Measurements from ENCODE around the gene LIMK2. TPM values are rescaled to one million over a fixed set of nuclear protein-coding genes. Genes with fewer than 3 reads are reported as not detected.
A peak's percentile ranks its signal among the peaks of the same experiment; 100 is the strongest.

LIMK2 gene
- total RNA-seq, 1 experiment from 2014 or later = 13.2 TPM

DNA sequence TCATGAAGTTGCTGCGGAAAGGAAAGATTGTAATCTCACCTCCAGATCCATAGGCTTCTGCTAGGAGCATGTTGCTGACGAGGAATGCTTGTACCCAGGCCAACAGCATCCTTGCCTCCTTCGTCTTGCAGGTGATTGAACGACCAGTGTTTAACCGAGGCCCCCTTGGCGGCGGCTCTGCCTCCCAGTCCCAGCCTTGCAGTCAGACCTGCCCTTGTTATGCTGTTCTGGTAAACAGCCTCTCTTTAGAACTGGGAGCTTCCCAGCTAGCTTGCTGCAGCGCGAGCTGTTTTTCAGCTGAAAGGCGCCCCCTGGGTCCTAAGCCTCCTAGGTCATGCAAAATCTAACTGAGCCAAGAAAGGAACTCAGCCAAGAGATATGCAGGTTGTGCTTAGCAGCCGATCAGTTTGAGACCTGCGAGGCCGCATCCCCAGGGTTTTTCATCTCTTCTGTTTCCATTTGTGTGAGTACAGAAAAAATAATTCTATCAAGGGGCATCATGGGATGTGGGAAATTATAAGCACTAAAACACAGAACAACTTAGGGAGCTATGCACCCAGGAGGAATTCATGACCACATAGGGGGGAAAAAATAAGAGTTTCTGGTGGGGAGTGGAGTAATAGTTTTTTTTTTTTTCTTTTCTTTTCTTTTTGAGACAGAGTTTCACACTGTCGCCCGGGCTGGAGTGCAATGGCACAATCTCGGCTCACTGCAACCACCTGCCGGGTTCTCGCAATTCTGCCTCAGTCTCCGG lies 80.3 kb downstream of the LIMK2 start, which contains the start of gene PIK3IP1:
Gene PIK3IP1 (minus strand): TSS at position 253 of the 754 bp plus-strand sequence. CDS start 144 bp downstream, at position 109.
- H3K9me3 ChIP-seq (ENCODE audit: low read length) = no peaks in the 10 kb centered on the region
- CTCF ChIA-PET = interaction anchor here (1.0 to 1.5 kb wide), 2 partner anchors 20 to 21 kb away, joined by 6 to 9 read pairs; no protein-coding TSS in a partner anchor
- no peak within 1 kb of the TSS for H3K9ac ChIP-seq (ENCODE audit: low read length)
- no peaks in the 10 kb centered on the region for H3K9me2 ChIP-seq (replicated peaks; ENCODE audit: low read length)
- peak within 1 kb of the TSS; percentile 81 for H3K4me2 ChIP-seq (ENCODE audit: low read length)
- peak within 1 kb of the TSS; percentile 72 for H2AFZ ChIP-seq (ENCODE audit: low read length)
- H3K27me3 ChIP-seq (ENCODE audit: low read length) = no peaks in the 10 kb centered on the region
- H3K36me3 ChIP-seq (ENCODE audit: low read depth, low read length) = no peaks in the 10 kb centered on the region
- TF ChIP-seq, protein P1, sequence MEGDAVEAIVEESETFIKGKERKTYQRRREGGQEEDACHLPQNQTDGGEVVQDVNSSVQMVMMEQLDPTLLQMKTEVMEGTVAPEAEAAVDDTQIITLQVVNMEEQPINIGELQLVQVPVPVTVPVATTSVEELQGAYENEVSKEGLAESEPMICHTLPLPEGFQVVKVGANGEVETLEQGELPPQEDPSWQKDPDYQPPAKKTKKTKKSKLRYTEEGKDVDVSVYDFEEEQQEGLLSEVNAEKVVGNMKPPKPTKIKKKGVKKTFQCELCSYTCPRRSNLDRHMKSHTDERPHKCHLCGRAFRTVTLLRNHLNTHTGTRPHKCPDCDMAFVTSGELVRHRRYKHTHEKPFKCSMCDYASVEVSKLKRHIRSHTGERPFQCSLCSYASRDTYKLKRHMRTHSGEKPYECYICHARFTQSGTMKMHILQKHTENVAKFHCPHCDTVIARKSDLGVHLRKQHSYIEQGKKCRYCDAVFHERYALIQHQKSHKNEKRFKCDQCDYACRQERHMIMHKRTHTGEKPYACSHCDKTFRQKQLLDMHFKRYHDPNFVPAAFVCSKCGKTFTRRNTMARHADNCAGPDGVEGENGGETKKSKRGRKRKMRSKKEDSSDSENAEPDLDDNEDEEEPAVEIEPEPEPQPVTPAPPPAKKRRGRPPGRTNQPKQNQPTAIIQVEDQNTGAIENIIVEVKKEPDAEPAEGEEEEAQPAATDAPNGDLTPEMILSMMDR (conservative IDR thresholded peaks at IDR 0.05; ENCODE audit: low read depth, low read length) = peak; percentile 64
- no peak for TF ChIP-seq EZH2 (IDR thresholded peaks at IDR 0.05; ENCODE audit: low read length, unreplicated experiment)
- no peak for TF ChIP-seq EZH2phosphoT487 (IDR thresholded peaks at IDR 0.05; ENCODE audit: borderline replicate concordance, low read length)
- no peaks in the 10 kb centered on the region for H4K20me1 ChIP-seq (ENCODE audit: low read length)
- ATAC-seq = peak; percentile 63
- no TSS peak for BruUV-seq (replicated peaks)
- DNase-seq = peak; percentile 73
- POLR2A ChIA-PET (ENCODE audit: unreplicated experiment) = interaction anchor here (0.6 kb wide), 2 partner anchors 53 to 82 kb away, joined by 3 read pairs; no protein-coding TSS in a partner anchor
- H3K27ac ChIP-seq (ENCODE audit: low read length) = no peak within 1 kb of the TSS
- H3K4me3 ChIP-seq (ENCODE audit: low read length) = peak within 1 kb of the TSS; percentile 83
- H3K4me1 ChIP-seq (ENCODE audit: insufficient read depth, low read length) = peaks cover 18% of the 10 kb centered on the region; the same call in 1 of the 2 replicates
- H3K79me2 ChIP-seq (ENCODE audit: low read length) = no peaks in the 10 kb centered on the region
- H3F3A ChIP-seq (ENCODE audit: low read length, unreplicated experiment) = no peaks in the 10 kb centered on the region
- intact Hi-C loops (cut with micrococcal nuclease) = no loop called here

DNA sequence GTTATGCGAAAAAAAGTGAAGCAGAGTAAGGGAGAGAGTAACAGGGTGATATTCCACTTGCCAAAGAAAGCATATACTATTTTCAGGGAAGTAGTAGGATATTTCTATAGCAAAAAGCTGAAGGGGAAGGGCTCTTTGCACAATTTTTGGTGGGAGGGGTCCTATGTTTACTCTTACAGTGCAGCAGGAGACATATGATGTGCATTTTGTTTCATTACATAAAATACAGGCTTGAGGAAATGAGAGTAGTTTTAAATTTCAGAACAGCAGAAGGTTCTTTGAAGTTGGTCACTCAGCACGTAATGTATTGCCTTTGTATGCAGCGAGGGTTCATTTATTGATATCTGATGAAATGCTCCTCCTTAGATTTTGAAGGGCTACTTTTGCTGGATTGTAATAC lies 83.3 kb downstream of the LIMK2 start:
- no peaks in the 10 kb centered on the region for H3K27me3 ChIP-seq (ENCODE audit: low read length)
- no peak overlapping the region for H3K27ac ChIP-seq (ENCODE audit: low read length)
- no peaks in the 10 kb centered on the region for H3K9me3 ChIP-seq (ENCODE audit: low read length)
- H3K9me2 ChIP-seq (replicated peaks; ENCODE audit: low read length) = no peaks in the 10 kb centered on the region
- no peak overlapping the region for H3K9ac ChIP-seq (ENCODE audit: low read length)
- no peak overlapping the region for H3K4me3 ChIP-seq (ENCODE audit: low read length)
- intact Hi-C loops (cut with micrococcal nuclease) = no loop called here
- no peak overlapping the region for H2AFZ ChIP-seq (ENCODE audit: low read length)
- H3K4me2 ChIP-seq (ENCODE audit: low read length) = no peak overlapping the region
- H3F3A ChIP-seq (ENCODE audit: low read length, unreplicated experiment) = no peaks in the 10 kb centered on the region
- ATAC-seq = no peak
- H3K79me2 ChIP-seq (ENCODE audit: low read length) = no peaks in the 10 kb centered on the region
- BruUV-seq (replicated peaks) = no TSS peak
- TF ChIP-seq EZH2phosphoT487 (IDR thresholded peaks at IDR 0.05; ENCODE audit: borderline replicate concordance, low read length) (no peak), EZH2 (IDR thresholded peaks at IDR 0.05; ENCODE audit: low read length, unreplicated experiment) (no peak)
- TF ChIP-seq, protein P1 (conservative IDR thresholded peaks at IDR 0.05; ENCODE audit: low read depth, low read length) = no peak
- no peaks in the 10 kb centered on the region for H3K36me3 ChIP-seq (ENCODE audit: low read depth, low read length)
- no peak for DNase-seq
- ChIA-PET POLR2A (ENCODE audit: unreplicated experiment) (no interaction called here), CTCF (no interaction called here)
- no peaks in the 10 kb centered on the region for H4K20me1 ChIP-seq (ENCODE audit: low read length)
- peaks cover 14% of the 10 kb centered on the region; the same call in 1 of the 2 replicates for H3K4me1 ChIP-seq (ENCODE audit: insufficient read depth, low read length)

Data from PC-3 (cell line).